HepG2 (cell line): ENCODE results near the gene PPAN. TPM values are rescaled to one million over a fixed set of nuclear protein-coding genes. Genes with fewer than 3 reads are reported as not detected.
A peak's percentile ranks its signal among the peaks of the same experiment; 100 is the strongest.

Source experiments
- ATAC-seq: fragments of 200-7000 bp; cut with Tn5 transposase; 3 replicates; pipeline ENCODE4 v1.9.1; 2020; ENCODE audit warnings: mild to moderate bottlenecking, moderate library complexity
- BruUV-seq: library from RNA; stranded (reverse); fragments of 400-500 nt; replicated peaks from 2 replicates; lab custom pipeline; 2021; lab: Mats Ljungman, UMichigan
- CTCF ChIA-PET: fragments of 300-600 bp; formaldehyde crosslinking; extraction: SDS; loops from one replicate; lab custom pipeline; 2021; ENCODE audit warnings: low total read pairs, inconsistent platforms, low intra/inter-chr PET ratio; lab: Yijun Ruan, JAX
- POLR2A ChIA-PET: fragments of 350-600 bp; sonication (Branson Sonifier 250); formaldehyde crosslinking; loops from one replicate; lab custom pipeline; 2020; ENCODE audit warnings: antibody characterized with exemption, inconsistent platforms; lab: Yijun Ruan, JAX
- DNase-seq: peaks from one replicate; pipeline ENCODE4 v3.0.0-alpha.2; 2015; ENCODE audit warnings: low spot score
- FAIRE-seq: peaks from 3 replicates; lab custom pipeline; 2011; peaks lifted over from hg19 to GRCh38; lab: Jason Lieb, UNC
- H2AFZ ChIP-seq: one replicate; pipeline ENCODE4 v1.6.1; 2011; ENCODE audit warnings: low read length, inconsistent platforms
- H3K27ac ChIP-seq: fragments of 300-600 bp; 3 replicates; pipeline ENCODE4 v1.8.0; 2011; ENCODE audit warnings: mixed run types, mild to moderate bottlenecking, mixed read lengths, low read length, inconsistent platforms; ENCODE audit not compliant: insufficient read depth; ENCODE audit errors: extremely low read length
- H3K27me3 ChIP-seq, 2 experiments: fragments of 200-600 bp in 1 of 2; 2 replicates in 1 of 2; 3 replicates in 1 of 2; pipeline versions ENCODE4 v1.6.0 to v1.8.0; 2011; ENCODE audit warnings: low read length in 2 of 2, mild to moderate bottlenecking in 2 of 2, moderate library complexity in 2 of 2, inconsistent platforms in 1 of 2; ENCODE audit not compliant: insufficient read depth in 2 of 2, control insufficient read depth in 1 of 2
- H3K36me3 ChIP-seq, 2 experiments: fragments of 200-600 bp in 1 of 2; replicated peaks in 1 of 2; 2 replicates in 1 of 2; 3 replicates in 1 of 2; pipeline versions ENCODE4 v1.5.1 to v1.8.0; 2011; ENCODE audit warnings: low read length in 2 of 2, inconsistent platforms in 1 of 2; ENCODE audit not compliant: insufficient read depth in 2 of 2, control insufficient read depth in 1 of 2
- H3K4me1 ChIP-seq: 2 replicates; pipeline ENCODE4 v1.5.1; 2012; ENCODE audit warnings: low read length, inconsistent platforms; ENCODE audit not compliant: insufficient read depth
- H3K4me2 ChIP-seq: 2 replicates; pipeline ENCODE4 v1.6.0; 2011; ENCODE audit warnings: low read depth, low read length, inconsistent platforms
- H3K4me3 ChIP-seq, 3 experiments: fragments of 200-600 bp in 1 of 3; sonication (generic), shearing (Covaris generic) in 1 of 3; replicated peaks in 1 of 3; 2 replicates each; pipeline ENCODE4 v1.5.1; 2011 to 2016; ENCODE audit warnings: low read length in 3 of 3, inconsistent platforms in 2 of 3, low read depth in 2 of 3, mild to moderate bottlenecking in 2 of 3, control low read depth in 1 of 3, mixed read lengths in 1 of 3; ENCODE audit not compliant: insufficient read depth in 1 of 3
- H3K79me2 ChIP-seq: one replicate; pipeline ENCODE4 v1.6.1; 2011; ENCODE audit warnings: low read length, inconsistent platforms; ENCODE audit not compliant: insufficient read depth
- H3K9ac ChIP-seq: 2 replicates; pipeline ENCODE4 v1.6.0; 2011; ENCODE audit warnings: mild to moderate bottlenecking, low read depth, low read length, inconsistent platforms; ENCODE audit not compliant: insufficient read depth
- H3K9me3 ChIP-seq: 2 replicates; pipeline ENCODE4 v1.5.1; 2012; ENCODE audit warnings: mild to moderate bottlenecking, low read length
- H4K20me1 ChIP-seq: 2 replicates; pipeline ENCODE4 v1.6.0; 2011; ENCODE audit warnings: inconsistent platforms, mild to moderate bottlenecking, low read length, moderate library complexity; ENCODE audit not compliant: insufficient read depth
- KMT2A ChIP-seq: sonication (generic); formaldehyde crosslinking; IDR thresholded peaks from 2 replicates; pipeline ENCODE4 v1.4.0; 2020; ENCODE audit warnings: missing genetic modification reagents
- NR2C2 ChIP-seq: sonication (generic); formaldehyde crosslinking; IDR thresholded peaks from 2 replicates; pipeline ENCODE4 v1.4.0; 2020; ENCODE audit warnings: missing genetic modification reagents, mild to moderate bottlenecking, moderate library complexity, borderline replicate concordance
- POLR2A ChIP-seq, 2 experiments: IDR thresholded peaks; 2 replicates each; pipeline ENCODE4 v1.6.1; 2011; ENCODE audit warnings: low read depth in 2 of 2, low read length in 2 of 2, mild to moderate bottlenecking in 1 of 2, moderate library complexity in 1 of 2; ENCODE audit not compliant: insufficient read depth in 1 of 2
- RBFOX2 ChIP-seq: fragments of 200-400 bp; formaldehyde crosslinking; IDR thresholded peaks from 2 replicates; pipeline ENCODE4 v1.6.1; 2017; ENCODE audit warnings: low read depth, mild to moderate bottlenecking, low read length
- RFXANK ChIP-seq: IDR thresholded peaks from 2 replicates; pipeline ENCODE4 v1.6.1; 2016
- TCF12 ChIP-seq, 2 experiments: fragments of 450-650 bp in 1 of 2; sonication (generic) in 1 of 2; formaldehyde crosslinking in 1 of 2; IDR thresholded peaks; 2 replicates each; pipeline versions ENCODE4 v1.6.1 to v1.8.0; 2017 to 2022; ENCODE audit warnings: antibody characterized with exemption in 1 of 2, mild to moderate bottlenecking in 1 of 2, missing genetic modification reagents in 1 of 2, moderate library complexity in 1 of 2
- ZFP91 ChIP-seq: sonication (generic); formaldehyde crosslinking; IDR thresholded peaks from 2 replicates; pipeline ENCODE4 v1.9.0; 2022; ENCODE audit warnings: missing genetic modification reagents, mild to moderate bottlenecking, borderline replicate concordance
- ZNF143 ChIP-seq: sonication (generic); formaldehyde crosslinking; IDR thresholded peaks from 2 replicates; pipeline ENCODE4 v1.4.0; 2020; ENCODE audit warnings: missing genetic modification reagents
- ZNF446 ChIP-seq: sonication (generic); formaldehyde crosslinking; IDR thresholded peaks from 2 replicates; pipeline ENCODE4 v1.5.0; 2020; ENCODE audit warnings: mild to moderate bottlenecking, missing genetic modification reagents
- ZNF460 ChIP-seq: sonication (generic); formaldehyde crosslinking; IDR thresholded peaks from 2 replicates; pipeline ENCODE4 v1.5.1; 2020; ENCODE audit warnings: missing genetic modification reagents, mild to moderate bottlenecking, borderline replicate concordance
- ZNF563 ChIP-seq: sonication (generic); formaldehyde crosslinking; IDR thresholded peaks from 2 replicates; pipeline ENCODE4 v1.8.0; 2022; ENCODE audit warnings: mild to moderate bottlenecking, moderate library complexity, missing genetic modification reagents
- WGBS: methylation state at CpG from one replicate; pipeline ENCODE4 v1.1.6; 2017; ENCODE audit warnings: low lambda C conversion rate; 5-methylcytosine and 5-hydroxymethylcytosine counted together
- in situ Hi-C: cut with HindIII; loops from 2 replicates; pipeline ENCODE4 v1.10.0; 2017; ENCODE audit warnings: low pct_unique_long_range_greater_than_20kb; ENCODE audit not compliant: extremely low pct_ligation_motif_present
- intact Hi-C: fragments of 100-400 bp; cut with micrococcal nuclease; formaldehyde crosslinking; loops from one replicate; pipeline ENCODE4 v1.10.0; 2022; ENCODE audit not compliant: unreplicated experiment
- polyA plus RNA-seq, 8 experiments: library from polyadenylated mRNA; depleted of rRNA in 3 of 8; stranded (reverse) in 7 of 8; unstranded in 1 of 8; fragments of >200 nt; fragmentation: Illumina TruSeq in 4 of 8; extraction: Trizol in 4 of 8; gene quantifications; 2 replicates each; pipeline versions ENCODE4 v1.2.1 to v1.2.3, GENCODE V29; 2011 to 2016; ENCODE audit warnings: low read depth in 4 of 8, missing spikeins in 1 of 8, mixed read lengths in 1 of 8; ENCODE audit not compliant: insufficient read depth in 1 of 8
- total RNA-seq, 5 experiments: library from RNA; depleted of rRNA; stranded (reverse); fragments of >200 nt; fragmentation: Illumina TruSeq; extraction: Trizol; gene quantifications; 2 replicates each; pipeline ENCODE4 v1.2.3, GENCODE V29; 2016; ENCODE audit warnings: low read depth in 1 of 5
- TF ChIP-seq, protein P1 (sequence below): IDR thresholded peaks from 2 replicates; pipeline ENCODE4 v1.6.1; 2018; ENCODE audit warnings: missing genetic modification reagents, mild to moderate bottlenecking, missing compliant biosample characterization
- TF ChIP-seq, protein P2 (sequence below): sonication (generic); formaldehyde crosslinking; IDR thresholded peaks from 2 replicates; pipeline ENCODE4 v1.4.0; 2020; ENCODE audit warnings: mild to moderate bottlenecking, missing genetic modification reagents

Gene PPAN
- total and polyA plus RNA-seq, 2 of the 13 experiments (the other 11 are each of a cell fraction or from before 2014, with no cell fraction given) = 36.2 to 41.9 TPM

DNA sequence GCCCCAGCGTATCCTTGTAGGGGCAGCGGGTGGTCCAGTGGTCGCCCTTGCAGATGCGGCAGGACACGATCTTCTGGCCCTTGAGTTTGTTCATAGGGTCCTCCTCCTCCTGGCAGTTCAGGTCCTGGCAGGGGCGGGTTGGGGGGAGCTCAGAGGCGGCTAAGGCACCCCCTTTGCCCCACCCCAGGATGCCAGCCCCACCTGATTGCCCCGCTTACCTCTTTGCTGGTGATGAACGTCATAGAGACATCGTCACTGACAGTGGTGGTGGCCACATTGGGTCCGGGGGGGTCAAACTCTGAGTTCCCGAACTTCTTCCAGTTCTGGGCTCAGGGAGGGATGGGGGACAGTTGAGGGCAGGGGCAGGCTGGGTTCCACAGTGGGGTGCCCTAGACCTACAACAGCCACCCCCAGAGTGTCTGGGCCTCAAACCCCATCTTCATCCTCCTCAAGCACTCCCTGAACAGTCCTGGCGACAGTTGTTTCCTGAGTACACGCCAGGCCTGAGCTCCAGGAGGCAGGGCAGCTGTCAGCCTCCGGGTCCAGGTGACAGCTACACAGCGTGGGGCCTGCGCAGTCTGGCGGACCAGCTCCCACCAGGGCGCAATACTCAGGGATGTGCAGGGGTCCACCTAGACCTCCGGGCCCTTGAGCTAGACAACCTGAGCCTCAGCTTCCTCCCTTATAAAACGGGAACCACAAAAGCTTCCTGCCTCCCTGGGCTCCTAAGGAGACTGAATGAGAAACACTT is 10.9 kb downstream of the PPAN start:
- 100% methylated on average over 8 of the region's 21 CpGs for WGBS
- Histone ChIP-seq H3K9me3 (no peaks in the 10 kb centered on the region), H3K4me1 (peaks cover 24% of the 10 kb centered on the region), H3K4me2 (no peak overlapping the region), H3K79me2 (peaks cover 14% of the 10 kb centered on the region), H3K27me3 (no peaks in the 10 kb centered on the region; a peak in 1 of 5 replicates), H3K27ac (no peak overlapping the region), H3K9ac (0 out of 2 replicates have a peak overlapping the region, but pooled peaks have one; percentile 3), H2AFZ (no peak overlapping the region), H3K4me3 (no peak overlapping the region), H4K20me1 (peaks cover 13% of the 10 kb centered on the region; the same call in 1 of the 2 replicates), H3K36me3 (peaks cover 18 to 35% of the 10 kb centered on the region in 2 experiments)
- in situ Hi-C loops = no loop called here
- ATAC-seq (no peak), DNase-seq (no peak), FAIRE-seq (no peak)
- BruUV-seq = no TSS peak
- intact Hi-C loops = no loop called here
- ChIA-PET POLR2A (interaction anchor here (0.6 to 1.1 kb wide), 2 partner anchors 18 to 109 kb away, joined by 3 read pairs; no protein-coding TSS in a partner anchor), CTCF (no interaction called here)
- TF ChIP-seq RFXANK (CRISPR knock-in tag) = no peak
- peak; percentile 17; the same call in 1 of the 2 replicates for TF ChIP-seq RBFOX2
- TF ChIP-seq, protein P1, sequence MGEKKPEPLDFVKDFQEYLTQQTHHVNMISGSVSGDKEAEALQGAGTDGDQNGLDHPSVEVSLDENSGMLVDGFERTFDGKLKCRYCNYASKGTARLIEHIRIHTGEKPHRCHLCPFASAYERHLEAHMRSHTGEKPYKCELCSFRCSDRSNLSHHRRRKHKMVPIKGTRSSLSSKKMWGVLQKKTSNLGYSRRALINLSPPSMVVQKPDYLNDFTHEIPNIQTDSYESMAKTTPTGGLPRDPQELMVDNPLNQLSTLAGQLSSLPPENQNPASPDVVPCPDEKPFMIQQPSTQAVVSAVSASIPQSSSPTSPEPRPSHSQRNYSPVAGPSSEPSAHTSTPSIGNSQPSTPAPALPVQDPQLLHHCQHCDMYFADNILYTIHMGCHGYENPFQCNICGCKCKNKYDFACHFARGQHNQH (CRISPR knock-in tag) = no peak
- no peak for TF ChIP-seq ZNF446 (CRISPR knock-in tag)
- TF ChIP-seq, protein P2, sequence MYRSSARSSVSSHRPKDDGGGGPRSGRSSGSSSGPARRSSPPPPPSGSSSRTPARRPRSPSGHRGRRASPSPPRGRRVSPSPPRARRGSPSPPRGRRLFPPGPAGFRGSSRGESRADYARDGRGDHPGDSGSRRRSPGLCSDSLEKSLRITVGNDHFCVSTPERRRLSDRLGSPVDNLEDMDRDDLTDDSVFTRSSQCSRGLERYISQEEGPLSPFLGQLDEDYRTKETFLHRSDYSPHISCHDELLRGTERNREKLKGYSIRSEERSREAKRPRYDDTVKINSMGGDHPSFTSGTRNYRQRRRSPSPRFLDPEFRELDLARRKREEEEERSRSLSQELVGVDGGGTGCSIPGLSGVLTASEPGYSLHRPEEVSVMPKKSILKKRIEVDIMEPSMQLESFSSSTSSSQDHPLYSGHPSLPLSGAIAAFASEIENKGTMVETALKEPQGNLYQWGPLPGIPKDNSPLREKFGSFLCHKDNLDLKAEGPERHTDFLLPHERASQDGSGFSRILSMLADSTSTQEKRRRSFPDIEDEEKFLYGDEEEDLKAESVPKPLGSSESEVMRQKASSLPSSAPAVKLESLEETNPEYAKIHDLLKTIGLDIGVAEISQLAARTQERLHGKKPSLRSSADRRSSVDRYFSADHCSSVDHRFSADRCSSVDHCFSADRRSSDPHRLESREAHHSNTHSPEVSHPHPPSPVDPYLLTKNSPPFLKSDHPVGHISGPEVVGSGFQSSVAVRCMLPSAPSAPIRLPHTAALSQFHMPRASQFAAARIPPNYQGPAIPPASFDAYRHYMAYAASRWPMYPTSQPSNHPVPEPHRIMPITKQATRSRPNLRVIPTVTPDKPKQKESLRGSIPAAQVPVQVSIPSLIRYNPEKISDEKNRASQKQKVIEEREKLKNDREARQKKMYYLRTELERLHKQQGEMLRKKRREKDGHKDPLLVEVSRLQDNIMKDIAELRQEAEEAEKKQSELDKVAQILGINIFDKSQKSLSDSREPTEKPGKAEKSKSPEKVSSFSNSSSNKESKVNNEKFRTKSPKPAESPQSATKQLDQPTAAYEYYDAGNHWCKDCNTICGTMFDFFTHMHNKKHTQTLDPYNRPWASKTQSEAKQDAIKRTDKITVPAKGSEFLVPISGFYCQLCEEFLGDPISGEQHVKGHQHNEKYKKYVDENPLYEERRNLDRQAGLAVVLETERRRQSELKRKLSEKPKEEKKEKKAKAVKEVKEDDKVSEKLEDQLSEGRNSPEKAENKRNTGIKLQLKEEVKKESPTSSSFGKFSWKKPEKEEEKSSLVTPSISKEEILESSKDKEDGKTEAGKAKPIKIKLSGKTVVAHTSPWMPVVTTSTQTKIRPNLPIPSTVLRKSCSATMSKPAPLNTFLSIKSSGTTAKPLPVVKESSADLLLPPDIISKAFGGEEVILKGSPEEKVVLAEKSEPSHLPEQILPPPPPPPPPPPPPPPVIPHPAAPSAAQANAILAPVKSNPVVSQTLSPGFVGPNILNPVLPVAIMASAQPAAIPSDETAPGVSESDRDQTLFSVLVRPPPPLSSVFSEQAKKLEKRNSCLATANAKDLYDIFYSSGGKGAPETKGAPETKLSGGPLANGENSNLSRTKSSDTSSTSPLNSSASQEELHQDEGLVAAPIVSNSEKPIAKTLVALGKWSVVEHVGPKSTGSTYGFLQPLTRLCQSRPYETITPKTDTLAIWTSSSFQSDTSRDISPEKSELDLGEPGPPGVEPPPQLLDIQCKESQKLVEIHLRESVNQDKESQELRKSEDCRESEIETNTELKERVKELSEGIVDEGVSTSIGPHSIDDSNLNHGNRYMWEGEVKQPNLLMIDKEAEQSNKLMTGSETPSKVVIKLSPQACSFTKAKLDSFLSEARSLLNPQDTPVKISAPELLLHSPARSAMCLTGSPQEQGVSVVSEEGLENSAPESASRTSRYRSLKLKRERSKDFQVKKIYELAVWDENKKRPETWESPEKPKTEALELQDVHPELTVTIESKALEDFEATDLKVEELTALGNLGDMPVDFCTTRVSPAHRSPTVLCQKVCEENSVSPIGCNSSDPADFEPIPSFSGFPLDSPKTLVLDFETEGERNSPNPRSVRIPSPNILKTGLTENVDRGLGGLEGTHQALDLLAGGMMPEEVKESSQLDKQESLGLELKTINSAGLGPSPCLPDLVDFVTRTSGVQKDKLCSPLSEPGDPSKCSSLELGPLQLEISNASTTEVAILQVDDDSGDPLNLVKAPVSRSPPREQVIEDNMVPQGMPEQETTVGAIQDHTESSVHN (CRISPR knock-in tag) = no peak
- no peak for TF ChIP-seq TCF12 (IDR thresholded peaks at IDR 0.05)
- no peak for TF ChIP-seq TCF12 (CRISPR knock-in tag; IDR thresholded peaks at IDR 0.05)
- TF ChIP-seq NR2C2 (CRISPR knock-in tag) = no peak
- TF ChIP-seq ZNF563 (CRISPR knock-in tag) = no peak
- peak in 1 of 2 experiments; percentile 17; a peak in 1 of 4 replicates for TF ChIP-seq POLR2A (IDR thresholded peaks at IDR 0.05; ENCODE audit: insufficient read depth in 1 of 2, low read depth in 2 of 2, low read length in 2 of 2)
- TF ChIP-seq ZNF143 (CRISPR knock-in tag) = no peak
- TF ChIP-seq ZFP91 = no peak
- no peak for TF ChIP-seq KMT2A
- no peak for TF ChIP-seq ZNF460 (CRISPR knock-in tag)
